ENCODE results near the gene RAB4A.

GRCh38 chr1:229231754-229232119 lies 39.2 kb upstream of the RAB4A start:
- TF ChIP-seq CTCF (IDR thresholded peaks at IDR 0.05) (no peak), POLR2A (IDR thresholded peaks at IDR 0.05) (no peak)

All from uterus (tissue), 2 donors.